ENCODE measurements around the gene ULK3. TPM values are rescaled to one million over a fixed set of nuclear protein-coding genes. Genes with fewer than 3 reads are reported as not detected.

ULK3 gene
- total RNA-seq, 2 donors from 2014 or later: 34.9 to 72.2 TPM

DNA sequence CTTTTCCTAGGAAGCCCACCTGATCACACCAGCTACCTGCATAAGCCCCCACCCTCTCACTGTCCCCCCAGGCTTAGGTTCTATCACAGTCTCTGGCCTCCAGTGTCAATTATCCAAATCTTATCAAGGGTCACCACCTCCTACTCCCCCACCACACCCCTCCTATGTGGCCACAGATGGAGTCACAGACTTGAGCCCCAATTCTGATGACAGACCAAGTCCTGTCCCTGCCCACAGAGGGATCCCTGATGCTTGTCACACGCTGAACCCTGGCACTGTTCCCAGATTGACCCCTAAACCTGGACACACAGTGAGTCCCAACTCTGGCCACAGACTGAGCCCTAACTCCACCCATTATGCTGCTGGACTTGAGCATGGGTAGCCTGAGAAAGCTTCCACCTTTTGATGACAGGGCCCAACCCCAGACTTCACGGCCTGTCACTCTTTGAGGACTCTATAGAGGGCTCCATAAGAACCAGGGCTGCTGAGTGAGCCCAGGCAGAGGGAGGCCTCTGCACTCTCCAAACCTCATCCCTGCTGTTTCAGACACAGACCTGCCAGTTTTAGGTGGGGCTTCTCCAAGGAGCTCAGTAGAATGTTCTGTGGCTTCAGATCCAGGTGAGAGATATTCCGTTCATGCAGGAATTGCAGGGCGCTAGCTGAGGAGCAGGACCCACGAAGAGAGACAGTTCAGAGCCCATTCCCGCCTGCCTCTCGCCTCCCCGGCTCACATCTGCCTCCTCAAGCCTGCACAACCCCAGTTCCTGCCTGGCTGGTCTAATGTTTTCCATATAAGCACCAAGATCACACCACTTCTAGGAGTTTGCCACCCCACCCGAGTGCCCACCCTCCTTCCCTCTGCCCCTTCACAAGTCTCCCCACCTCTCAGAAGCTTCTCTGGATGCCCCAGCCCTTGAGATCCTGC is 1.8 kb downstream of the ULK3 start:
- DNase-seq (ENCODE audit: low spot score) (no peak), ATAC-seq (ENCODE audit: insufficient number of reproducible peaks, low FRiP score, low read depth) (no peak)
- Histone ChIP-seq H3K4me3 (no peak overlapping the region), H3K27ac (no peak overlapping the region), H3K36me3 (peaks cover 3% of the 10 kb centered on the region), H3K9me3 (no peaks in the 10 kb centered on the region), H3K4me1 (ENCODE audit: control insufficient read depth in 1 of 2, low read depth in 2 of 2) (peaks cover 11 to 19% of the 10 kb centered on the region in 2 donors), H3K27me3 (replicated peaks; ENCODE audit: insufficient read depth) (no peaks in the 10 kb centered on the region)
- TF ChIP-seq, protein P1, sequence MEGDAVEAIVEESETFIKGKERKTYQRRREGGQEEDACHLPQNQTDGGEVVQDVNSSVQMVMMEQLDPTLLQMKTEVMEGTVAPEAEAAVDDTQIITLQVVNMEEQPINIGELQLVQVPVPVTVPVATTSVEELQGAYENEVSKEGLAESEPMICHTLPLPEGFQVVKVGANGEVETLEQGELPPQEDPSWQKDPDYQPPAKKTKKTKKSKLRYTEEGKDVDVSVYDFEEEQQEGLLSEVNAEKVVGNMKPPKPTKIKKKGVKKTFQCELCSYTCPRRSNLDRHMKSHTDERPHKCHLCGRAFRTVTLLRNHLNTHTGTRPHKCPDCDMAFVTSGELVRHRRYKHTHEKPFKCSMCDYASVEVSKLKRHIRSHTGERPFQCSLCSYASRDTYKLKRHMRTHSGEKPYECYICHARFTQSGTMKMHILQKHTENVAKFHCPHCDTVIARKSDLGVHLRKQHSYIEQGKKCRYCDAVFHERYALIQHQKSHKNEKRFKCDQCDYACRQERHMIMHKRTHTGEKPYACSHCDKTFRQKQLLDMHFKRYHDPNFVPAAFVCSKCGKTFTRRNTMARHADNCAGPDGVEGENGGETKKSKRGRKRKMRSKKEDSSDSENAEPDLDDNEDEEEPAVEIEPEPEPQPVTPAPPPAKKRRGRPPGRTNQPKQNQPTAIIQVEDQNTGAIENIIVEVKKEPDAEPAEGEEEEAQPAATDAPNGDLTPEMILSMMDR (IDR thresholded peaks at IDR 0.05): no peak

DNA sequence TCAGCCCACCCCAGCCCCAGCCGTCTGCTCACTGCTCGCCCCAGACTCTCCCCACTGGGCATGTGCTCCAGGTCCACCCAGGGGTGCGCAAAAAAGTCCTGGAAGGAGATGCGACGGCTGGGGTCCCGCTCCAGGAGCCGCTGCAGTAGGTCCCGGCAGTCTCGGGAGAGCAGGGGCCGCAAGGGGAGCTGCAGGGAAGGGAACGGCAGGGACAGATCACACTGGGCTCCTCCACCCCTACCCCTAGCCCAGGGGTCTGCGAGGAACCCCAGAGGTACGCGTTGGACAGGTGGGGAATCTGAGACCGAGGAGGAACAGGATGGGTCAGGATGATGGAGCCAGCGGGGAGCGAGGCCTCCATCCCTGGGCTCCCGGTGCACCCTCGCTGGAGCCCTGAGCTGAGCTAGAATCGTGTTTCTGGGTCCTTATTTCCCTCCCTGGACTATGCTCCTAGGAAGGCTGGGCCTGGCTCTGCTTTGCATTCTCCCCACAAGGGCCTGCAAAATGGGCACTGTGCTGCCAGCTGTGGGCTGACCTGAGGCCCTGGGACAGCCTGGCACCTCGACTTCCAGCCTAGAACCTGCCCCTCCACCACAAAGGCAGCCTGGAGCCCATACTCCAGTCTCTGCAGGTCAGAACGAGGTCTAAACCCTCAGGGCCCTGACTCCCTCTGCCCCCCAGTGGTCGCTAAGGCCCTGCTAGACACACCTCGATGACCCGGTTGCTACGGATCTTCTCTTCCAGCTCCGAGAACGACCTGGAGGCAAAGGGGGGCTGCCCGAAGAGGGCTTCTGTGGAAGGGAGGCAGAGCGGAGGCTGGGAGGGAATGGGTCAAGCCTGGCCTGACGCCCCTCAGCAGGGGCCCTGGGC is 3.2 kb downstream of the ULK3 start:
- ATAC-seq (ENCODE audit: insufficient number of reproducible peaks, low FRiP score, low read depth) (no peak), DNase-seq (ENCODE audit: low spot score) (no peak)
- TF ChIP-seq, protein P1 (IDR thresholded peaks at IDR 0.05): no peak
- Histone ChIP-seq H3K4me1 (ENCODE audit: control insufficient read depth in 1 of 2, low read depth in 2 of 2) (peaks cover 11 to 19% of the 10 kb centered on the region in 2 donors), H3K9me3 (no peaks in the 10 kb centered on the region), H3K27ac (no peak overlapping the region), H3K27me3 (replicated peaks; ENCODE audit: insufficient read depth) (no peaks in the 10 kb centered on the region), H3K4me3 (no peak overlapping the region), H3K36me3 (no peaks in the 10 kb centered on the region)

DNA sequence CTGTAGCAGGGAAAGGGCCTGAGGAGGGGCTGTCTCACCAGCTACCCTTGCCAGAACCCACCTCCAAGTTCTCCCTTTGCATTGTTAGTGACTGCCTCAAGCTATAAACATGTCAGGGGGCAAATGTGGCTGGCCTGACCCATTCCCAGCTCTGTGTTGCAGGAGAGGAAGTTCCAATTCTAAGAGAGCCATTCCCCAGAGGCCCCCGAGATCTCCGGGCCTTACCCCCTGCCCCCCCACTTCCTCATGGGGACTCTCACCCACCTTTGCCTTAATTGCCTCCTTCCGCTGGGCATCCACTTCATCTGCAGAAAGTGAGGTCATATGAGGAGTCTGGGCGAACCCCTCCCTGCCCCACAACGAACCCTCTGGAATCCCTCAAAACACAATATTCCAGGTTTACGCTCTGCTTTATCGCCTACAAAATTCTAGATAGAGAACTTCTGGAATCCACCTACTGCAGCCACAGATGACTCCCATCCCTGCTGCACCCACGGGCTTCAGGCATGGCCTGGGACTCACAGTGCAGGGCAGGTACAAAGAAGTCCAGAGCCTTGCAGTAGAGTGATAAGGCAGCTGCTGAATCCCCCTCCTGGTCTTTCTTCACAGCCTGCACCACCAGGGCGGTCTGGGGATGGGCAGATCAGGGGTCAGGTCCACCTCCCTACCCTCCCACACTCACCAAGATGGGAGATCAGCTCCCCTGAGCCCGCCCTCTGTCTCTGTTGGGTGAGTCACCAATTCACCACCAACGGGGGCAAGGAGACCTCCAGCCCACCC is 4.0 kb downstream of the ULK3 start:
- Histone ChIP-seq H3K4me3 (no peak overlapping the region), H3K9me3 (no peaks in the 10 kb centered on the region), H3K27ac (no peak overlapping the region), H3K27me3 (replicated peaks; ENCODE audit: insufficient read depth) (no peaks in the 10 kb centered on the region), H3K4me1 (ENCODE audit: control insufficient read depth in 1 of 2, low read depth in 2 of 2) (peaks cover 11 to 19% of the 10 kb centered on the region in 2 donors), H3K36me3 (no peaks in the 10 kb centered on the region)
- TF ChIP-seq, protein P1 (IDR thresholded peaks at IDR 0.05): no peak
- DNase-seq (ENCODE audit: low spot score) (no peak), ATAC-seq (ENCODE audit: insufficient number of reproducible peaks, low FRiP score, low read depth) (no peak)

DNA sequence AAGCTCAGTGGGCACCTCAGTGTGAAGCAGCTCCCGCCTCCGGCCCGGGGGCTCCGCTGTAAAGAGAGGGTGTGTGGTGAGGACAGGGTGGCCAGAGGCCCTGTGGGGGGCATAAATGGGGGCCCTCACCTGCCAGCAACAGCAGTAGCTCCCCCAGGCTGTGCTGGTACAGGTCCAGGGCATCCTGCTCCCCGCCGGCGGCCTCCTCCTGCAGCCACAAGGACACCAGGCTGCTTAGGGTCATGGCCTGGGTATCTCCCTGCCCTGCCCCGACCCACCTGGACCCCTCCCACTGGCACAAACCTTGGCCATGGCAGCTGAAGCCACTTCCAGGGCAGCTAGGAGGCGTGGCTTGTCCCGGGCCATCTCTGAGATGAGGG is 4.8 kb downstream of the ULK3 start:
- H3K36me3 ChIP-seq: no peaks in the 10 kb centered on the region

More for the DNA sequence above, 4.8 kb downstream of the ULK3 start:
- no peak overlapping the region for H3K27ac ChIP-seq
- no peak overlapping the region for H3K4me3 ChIP-seq
- H3K4me1 ChIP-seq (ENCODE audit: control insufficient read depth in 1 of 2, low read depth in 2 of 2): peaks cover 7 to 11% of the 10 kb centered on the region in 2 donors
- no peak for DNase-seq (ENCODE audit: low spot score)
- H3K27me3 ChIP-seq (replicated peaks; ENCODE audit: insufficient read depth): no peaks in the 10 kb centered on the region
- ATAC-seq (ENCODE audit: insufficient number of reproducible peaks, low FRiP score, low read depth): no peak
- no peaks in the 10 kb centered on the region for H3K9me3 ChIP-seq
- TF ChIP-seq, protein P1 (IDR thresholded peaks at IDR 0.05): no peak

Measured in thoracic aorta (tissue), 2 donors.